SKM-1 treated with dmso at 0.1 percent for 144 hours (cell line): ENCODE measurements around the gene RNF40.
"Not testable (repeated sequence)": the region's sequence is repeated elsewhere in the genome, so short reads cannot be mapped to it uniquely, and the experiment has no call there.

ENCODE experiments used
- DNase-seq: peaks from one replicate; lab custom pipeline; 2025; ENCODE audit not compliant: unreplicated experiment; lab: John Stamatoyannopoulos, UW

RNF40 gene

DNA sequence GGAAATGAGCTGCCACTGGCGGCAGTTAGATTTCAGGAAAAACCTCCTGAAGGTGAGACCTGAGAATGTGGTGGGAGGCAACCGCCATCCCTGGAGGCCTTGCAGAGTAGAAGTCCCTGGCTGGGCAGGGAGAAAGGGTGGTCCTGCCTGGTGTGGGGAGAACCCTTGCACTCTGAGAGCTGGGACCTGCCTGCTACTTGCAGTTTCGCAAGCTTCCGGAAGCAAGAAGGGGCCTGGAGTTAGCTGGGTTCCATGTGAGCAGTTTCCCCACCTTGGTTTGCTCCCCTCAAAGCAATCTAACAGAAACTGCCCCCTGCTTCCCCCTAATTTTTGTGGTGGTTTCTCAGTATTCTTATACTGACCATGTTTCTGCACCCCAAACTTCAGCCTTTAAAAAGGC lies 18.4 kb downstream of the RNF40 start:
- peak; percentile 48 for DNase-seq

DNA sequence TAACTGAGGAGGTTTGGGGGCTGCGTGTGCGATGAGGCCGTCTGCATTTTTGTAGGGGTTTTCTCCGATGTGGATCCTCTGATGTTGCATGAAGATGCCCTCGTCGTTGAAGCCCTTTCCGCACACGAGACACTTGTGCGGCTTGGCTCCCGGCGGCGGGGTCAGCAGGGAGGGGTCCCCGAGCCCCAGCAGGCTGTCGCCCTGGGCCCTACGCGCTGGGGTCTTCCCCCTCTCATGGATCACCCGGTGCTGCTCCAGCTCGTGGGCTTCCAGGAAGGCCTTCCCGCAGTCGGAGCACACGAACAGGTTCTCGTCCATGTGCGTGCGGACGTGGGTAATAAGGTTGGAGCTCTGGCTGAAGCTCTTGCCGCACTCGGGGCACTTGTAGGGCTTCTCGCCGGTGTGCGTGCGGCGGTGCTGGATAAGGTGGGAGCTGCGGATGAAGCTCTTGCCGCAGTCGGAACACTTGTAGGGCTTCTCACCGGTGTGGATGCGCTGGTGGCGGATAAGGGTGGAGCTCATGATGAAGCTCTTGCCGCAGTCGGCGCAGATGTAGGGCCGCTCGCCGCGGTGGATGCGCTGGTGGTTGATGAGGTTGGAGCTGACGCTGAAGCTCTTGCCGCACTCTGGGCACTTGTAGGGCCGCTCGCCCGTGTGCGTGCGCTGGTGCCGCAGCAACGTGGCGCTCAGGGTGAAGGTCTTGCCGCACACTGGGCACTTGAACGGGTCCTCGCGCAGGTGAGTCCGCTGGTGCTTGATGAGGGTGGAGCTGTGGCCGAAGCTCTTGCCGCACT lies 20.6 kb downstream of the RNF40 start:
- no peak for DNase-seq

DNA sequence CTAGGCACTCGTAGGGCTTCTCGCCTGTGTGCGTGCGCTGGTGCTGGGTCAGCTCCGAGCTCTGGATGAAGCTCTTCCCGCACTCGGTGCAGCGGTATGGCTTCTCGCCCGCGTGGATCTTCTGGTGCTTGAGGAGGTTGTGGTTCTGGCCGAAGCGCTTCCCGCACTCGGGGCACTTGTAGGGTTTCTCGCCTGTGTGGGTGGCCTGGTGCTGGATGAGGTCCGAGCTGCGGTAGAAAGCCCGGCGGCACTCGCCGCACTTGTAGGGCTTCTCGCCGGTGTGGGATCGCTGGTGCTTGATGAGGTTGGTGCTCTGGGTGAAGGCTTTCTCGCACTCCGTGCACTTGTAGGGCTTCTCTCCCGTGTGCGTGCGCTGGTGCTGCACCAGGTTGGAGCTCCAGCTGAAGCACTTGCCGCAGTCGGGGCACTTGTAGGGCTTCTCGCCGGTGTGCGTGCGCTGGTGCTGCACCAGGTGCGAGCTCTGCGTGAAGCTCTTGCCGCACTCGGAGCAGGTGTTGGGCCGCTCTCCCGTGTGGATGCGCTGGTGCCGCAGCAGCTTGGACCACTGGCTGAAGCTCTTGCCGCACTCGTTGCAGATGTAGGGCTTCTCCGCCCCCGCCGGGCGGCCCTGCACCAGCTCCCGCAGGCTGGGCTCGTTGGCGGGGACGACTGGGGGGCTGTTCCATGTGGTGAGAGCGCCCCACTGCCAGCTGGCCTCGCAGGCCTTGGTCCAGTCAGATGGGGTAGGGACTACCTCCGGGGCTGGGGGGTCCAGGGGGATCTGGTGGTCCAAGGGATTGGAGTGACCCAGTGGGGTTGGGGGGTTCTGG lies 21.4 kb downstream of the RNF40 start:
- no peak for DNase-seq

DNA sequence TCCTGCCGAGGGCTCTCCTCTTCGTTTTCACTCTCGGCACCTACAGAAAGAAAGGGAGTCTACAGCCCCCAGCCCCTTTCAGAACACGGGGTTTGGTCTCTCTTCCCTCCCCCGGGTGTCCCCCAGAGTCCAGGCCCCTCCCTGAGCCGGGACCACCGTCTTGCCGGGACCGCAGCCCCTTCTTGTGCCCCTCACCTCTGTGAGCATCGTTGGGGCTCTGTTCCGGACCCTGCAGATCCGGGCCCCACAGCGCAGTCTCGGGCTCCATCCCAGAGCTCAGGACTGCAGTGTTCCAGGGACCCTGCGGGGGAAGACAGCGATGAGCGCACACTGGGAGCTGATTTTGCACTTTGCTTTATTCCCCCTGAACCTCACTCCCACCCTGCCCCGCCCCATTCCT lies 22.1 kb downstream of the RNF40 start:
- no peak for DNase-seq

DNA sequence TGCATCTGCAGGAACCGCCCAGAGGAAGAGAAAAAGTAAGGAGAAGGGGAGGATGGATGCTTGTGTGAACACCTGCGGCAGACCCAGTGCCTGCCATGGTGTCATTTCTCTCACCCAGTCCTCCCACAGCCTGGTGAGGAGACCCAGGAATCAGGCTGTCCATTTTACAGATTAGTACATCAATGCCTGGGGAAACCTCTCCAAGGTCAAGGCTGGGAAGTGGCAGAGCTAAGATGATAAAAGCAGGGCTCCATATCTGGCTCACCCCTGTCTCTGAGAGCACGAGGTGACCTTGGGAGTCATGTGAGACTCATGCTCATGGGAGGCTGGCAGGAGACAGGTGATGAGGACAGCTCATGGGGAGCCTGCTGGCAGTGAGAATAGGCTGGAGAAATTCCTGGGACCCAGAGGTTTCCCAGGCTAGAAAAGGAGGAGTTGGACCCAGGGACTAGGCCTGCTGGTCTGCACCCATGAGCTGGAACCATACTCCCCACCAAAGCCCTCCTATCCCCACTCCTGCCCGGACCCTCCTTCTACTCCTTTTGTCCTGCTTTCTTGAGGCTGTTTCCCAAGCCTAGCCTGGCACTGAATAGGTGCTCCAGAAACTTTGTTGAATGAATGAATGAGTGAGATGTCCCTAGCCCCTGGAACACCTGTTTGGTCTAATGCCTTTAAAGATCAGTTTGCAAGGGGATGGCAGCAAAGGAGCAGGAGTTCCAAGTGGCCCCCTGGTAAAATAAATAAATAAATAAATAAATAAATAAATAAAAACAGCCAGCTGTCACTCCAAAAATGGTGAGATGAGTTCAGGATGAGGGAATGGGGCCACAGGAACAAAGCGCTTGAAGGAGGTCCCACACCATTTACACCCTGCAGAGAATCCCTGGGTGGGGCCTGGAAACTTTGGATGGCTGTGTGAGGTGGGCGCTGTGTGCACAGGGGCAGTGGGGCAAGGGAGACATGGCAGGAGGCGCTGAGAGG lies 23.3 kb downstream of the RNF40 start:
- DNase-seq: no peak

DNA sequence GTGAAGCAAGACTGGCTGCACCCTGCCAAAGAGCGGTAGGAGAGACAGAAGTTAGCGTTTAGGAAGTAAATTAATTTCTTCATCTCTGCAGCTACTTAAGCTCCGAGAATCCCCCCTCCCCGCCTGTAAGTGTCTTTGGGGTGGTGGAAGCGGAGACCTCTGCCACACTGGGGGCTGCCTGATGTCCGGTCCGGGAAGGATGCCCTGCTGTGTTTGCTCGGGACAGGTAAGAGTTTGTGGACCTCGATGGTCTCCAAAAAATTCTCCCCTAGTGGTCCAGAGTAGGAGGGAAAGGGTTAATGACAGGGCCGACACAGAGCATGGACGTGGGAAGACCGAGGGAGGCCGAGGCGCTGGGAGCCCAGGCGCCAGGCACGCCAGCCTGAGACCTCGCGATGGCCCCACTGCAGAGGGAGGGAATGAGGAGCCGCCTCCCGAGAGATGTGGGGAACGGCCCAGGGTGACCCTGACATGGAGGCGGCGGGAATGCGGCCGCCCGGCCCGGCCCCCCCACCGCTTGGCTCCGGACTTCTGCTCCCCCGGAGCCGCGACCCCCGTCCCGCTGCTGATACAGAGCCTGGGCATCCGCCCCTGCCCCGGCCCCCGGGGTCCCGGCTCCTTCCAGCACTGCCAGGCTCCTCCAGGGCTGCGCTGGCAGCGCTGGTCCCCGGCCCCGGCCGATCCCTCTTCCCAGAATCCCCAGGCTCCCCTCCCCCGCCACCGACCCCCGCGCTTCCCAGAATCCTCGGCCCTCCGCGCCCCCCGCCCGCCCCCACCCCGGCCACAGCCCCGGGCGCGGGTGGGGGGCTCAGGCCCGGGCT lies 24.2 kb downstream of the RNF40 start:
- DNase-seq: no peak

DNA sequence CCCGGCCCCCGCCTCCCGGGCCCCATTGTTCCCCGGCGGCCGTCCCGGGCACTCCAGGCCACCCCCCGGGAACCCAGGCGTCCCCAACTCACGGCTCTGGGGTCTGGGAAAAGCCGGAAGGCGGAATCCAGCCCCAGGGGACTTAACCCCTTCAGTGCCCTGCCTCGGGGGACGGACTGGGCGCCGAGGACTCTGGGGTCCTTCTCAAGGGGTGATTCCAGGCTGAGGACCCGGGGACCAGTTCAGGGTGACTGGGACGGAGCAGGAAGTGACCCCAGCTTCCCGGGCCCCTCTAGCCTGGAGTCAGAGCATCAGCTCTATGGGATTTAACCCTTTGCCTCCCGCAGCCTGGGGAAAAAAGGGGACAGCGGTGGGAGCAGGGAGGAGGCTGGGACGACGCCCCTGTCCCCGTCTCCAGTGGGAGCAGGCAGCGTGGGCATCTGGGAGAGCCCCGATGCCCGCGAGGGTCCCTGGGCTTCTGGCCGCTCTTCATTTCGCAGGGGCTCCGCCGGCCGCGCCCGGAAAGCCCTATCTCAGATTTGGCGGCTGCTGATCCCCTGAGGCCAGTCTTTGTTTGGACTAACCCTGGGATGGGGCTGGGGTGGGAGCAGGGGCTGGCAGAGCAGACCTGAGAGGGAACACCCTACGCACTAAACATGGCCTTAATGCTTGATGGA lies 25.0 kb downstream of the RNF40 start, which contains the start of gene ZNF629:
Gene ZNF629, minus strand, starts transcription at position 270 of the 677 bp plus-strand sequence. CDS start 2,723 bp downstream, outside the sequence.
- no peak for DNase-seq

DNA sequence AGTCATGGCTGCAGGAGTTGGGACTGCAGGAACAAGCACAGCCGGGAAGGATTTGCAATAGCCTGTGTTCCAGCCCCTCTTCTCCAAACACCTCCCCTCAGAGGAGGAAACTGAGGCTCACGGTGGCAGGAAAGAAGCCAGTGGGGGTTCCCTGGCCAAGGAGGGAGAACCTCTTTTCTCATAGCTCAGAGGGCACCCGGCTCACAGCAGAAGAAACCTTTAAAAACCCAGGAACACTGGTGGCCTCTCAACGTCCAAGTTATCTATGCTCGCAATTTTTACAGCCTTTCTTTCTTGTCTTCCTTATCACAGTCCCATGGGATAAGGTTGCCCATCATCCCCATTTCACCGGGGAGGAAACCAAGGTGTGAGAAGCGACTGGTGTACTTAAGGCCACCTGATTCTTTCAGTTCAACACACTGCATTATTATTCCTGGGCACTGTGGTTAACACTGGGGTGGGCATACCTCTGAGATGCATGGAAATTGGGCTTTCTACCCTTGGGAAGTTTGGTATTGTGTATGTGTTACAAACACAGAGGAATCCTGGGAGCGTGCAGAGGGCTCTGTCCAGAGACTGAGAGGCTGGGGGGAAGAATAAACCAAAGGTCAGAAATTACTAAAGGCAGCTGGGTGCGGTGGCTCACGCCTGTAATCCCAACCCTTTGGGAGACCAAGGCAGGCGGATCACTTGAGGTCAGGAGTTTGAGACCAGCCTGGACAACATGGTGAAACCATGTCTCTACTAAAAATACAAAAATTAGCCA lies 25.7 kb downstream of the RNF40 start:
- no peak for DNase-seq

DNA sequence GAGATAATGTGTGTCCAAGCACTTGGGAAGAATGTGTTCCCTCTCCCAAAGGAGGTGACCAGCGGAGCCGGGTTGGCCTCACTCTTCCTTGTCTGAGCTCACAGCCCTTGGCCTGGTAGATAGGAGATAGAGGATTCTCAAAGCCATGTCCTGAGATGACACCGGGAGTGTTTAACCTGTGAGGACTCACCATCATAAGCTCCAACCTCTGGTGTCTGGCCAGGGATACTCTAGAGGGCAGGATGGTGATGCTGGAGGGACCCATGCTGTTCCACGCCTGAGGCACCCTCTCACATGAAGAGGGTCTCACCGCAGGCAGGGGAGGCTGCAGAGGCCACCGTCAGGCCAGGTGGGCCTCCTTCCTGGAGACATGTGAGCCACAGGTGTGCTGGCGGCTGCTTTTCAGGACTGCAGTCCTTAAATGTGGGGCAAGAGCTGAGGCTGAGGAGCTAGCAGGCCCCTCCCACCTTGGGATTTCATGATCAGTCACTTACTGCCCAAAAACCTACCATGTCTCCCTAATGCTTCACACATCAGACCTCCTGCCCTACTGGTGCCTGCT lies 31.5 kb downstream of the RNF40 start:
- DNase-seq: no peak

DNA sequence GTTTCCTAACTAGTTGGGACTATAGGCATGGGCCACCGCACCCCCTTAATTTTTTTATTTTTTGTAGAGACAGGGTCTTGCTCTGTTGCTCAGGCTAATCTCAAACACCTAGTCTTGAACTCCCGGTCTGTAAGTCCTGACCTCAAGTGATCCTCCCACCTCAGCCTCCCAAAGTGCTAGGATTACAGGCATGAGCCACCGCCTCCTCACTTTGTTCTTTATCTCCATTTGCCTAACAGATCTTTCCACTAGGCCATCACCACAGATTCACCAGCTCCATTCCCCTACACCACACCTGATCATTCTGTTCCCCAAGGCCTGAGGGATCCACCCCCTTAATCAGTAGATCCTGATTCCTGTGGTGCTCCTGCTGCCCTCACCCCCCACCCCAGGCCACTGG lies 32.5 kb downstream of the RNF40 start:
- no peak for DNase-seq

DNA sequence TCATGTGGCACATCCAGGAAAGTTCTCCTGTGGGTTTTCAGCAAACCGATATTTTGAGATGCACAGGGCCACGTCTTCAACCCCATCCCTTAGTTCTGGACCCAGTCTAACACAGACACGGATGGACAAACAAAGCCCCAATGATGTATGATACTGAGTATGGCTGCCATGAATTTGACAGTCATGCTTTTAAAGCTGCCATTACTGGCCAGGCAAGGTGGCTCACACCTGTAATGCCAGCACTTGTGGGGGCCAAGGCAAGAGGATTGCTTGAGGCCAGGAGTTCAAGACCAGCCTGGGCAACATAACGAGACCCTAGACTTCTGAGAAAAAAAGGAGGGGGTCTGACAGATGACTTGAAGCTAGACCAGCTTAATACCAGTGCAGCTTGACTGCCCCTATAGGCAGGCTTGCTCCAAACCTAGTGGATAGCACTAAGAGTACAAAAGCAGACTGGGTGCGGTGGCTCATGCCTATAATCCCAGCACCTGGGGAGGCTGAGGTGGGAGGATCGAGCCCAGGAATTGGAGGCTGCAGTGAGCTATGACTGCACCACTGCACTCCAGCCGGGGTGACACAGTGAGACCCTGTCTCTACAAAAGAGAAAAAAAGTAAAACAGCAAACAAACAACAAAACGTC lies 35.7 kb downstream of the RNF40 start:
- no peak for DNase-seq

DNA sequence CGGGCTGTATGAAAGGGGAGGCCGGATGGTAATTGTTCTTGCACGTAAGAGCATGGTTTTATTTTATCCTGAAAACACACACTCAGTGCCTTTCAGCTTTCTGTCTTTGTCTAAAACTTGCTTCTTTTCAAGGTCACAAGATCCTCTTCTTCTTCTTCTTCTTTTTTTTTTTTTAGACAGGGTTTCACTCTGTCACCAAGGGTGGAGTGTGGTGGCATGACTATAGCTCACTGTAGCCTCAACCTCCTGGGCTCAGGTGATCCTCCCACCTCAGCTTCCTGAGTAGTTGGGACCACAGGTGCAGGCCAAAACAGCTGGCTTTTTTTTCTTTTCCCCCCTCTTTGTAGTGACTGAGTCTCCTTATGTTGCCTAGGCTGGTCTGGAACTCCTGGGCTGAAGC lies 40.8 kb downstream of the RNF40 start:
- no peak for DNase-seq

DNA sequence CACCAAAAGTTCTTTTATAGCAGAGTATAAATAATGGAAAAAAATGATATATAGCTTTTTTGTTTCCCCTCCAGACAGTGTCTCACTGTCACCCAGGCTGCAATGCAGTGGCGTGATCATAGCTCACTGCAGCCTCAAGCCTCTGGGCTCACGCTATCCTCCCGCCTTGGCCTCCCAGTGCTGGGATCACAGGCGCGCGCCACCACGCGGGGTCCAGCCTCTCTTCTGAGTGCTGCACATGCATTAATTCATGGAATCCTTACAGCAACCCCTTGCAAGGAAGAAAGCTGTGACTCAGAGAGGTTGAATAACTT lies 42.9 kb downstream of the RNF40 start:
- no peak for DNase-seq

DNA sequence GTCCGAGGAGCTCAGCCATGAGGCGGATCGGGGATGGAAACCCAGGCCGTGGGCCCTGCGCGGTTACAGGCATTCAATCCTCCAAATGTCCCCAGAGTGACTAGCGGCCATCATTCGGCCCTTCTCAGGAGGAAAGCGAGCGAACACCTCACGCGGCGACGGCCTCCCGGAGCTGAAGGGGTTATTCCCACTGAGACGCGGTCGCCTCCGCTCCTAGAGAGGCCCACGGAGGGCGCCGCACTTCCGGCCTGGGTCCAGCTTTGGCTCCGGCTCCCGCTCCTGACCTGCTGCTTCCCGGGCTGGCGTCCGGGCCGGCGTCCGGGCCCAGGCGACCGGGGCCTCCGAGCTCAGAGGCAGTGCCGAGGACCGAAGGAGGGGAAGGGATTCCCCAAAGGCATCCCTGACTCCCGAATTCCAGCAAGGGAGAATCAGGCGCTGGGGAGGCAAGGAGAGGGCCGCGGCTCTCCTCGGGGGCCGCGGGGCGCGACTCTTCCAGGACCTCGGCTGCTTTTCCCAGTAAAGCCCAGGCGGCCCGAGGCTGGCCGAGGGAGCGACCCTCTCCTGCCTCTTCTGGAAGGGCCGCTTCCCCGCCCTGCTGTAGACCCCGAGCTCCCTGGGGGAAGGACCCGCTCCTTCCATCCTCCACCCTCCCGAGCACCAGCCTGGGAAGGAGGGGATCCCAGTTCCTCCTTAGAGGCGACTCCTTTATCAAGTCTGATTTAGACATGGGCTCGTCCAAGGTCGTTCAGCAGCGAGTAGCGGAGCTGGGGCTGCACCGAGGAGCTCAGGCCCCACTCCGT lies 43.4 kb downstream of the RNF40 start:
- peak; percentile 26 for DNase-seq

DNA sequence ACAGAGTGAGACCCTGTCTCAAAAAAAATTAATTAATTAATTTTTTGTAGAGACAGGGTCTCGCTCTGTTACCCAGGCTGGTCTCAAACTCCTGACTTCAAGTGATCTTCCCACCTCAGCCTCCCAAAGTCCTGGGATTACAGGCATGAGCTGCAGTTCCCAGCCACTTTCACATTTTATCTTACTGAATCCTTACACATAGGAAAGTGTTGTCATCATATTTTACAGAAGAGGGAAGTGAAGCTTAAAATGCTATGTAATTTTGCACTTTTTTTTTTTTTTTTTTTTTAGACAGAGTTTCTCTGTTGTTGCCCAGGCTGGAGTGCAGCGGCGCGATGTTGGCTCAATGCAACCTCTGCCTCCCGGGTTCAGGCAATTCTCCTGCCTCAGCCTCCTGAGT lies 46.0 kb downstream of the RNF40 start:
- DNase-seq: peak; percentile 52

DNA sequence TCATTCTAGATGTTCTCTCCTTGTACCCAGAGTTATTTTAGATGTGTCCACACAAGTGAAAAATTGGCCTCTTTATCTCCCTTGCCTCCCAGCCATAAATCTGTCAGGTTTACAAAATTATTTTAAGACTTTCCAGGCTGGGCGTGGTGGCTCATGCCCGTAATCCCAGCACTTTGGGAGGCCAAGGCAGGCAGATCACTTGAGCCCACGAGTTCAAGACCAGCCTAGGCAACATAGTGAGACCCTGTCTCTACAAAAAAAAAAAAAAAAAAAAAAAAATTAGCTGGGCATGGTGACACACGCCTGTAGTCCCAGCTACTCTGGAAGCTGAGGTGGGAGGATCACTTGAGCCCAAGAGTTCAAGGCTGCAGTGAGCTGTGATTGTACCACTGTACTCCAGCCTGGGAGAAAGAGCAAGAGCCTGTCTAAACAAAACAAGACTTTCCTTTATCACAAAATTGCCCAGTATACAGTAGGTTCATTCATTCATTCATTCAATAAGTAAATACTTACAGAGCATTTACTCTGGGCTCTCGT lies 46.8 kb downstream of the RNF40 start:
- DNase-seq: not testable (repeated sequence)

DNA sequence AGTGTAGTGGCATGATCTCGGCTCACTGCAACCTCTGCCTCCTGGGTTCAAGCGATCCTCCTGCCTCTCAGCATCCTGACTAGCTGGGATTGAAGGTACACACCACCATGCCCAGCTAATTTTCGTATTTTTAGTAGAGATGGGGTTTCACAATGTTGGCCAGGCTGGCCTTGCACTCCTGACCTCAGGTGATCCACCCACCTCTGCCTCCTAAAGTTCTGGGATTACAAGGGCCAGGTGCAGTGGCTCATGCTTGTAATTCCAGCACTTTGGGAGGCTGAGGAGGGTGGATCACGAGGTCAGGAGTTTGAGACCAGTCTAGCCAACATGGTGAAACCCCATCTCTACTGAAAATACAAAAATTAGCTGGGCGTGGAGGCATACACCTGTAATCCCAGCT lies 47.6 kb downstream of the RNF40 start:
- DNase-seq: not testable (repeated sequence)
